ENCODE measurements around the gene EVI5.
"Not testable (repeated sequence)": the region's sequence is repeated elsewhere in the genome, so short reads cannot be mapped to it uniquely, and the experiment has no call there.

Gene EVI5

GRCh38 chr1:92778376-92778775, 6.5 kb downstream of the EVI5 start:
- Mint-ChIP-seq H3K4me3 (no peak overlapping the region), H3K36me3 (ENCODE audit: low read depth) (peaks cover 23% of the 10 kb centered on the region), H3K4me1 (peaks cover 12% of the 10 kb centered on the region), H3K27ac (no peak overlapping the region), H3K9me3 (no peaks in the 10 kb centered on the region), H3K27me3 (ENCODE audit: low read depth, poor library complexity) (no peaks in the 10 kb centered on the region)
- no peak for TF ChIP-seq CTCF (IDR thresholded peaks at IDR 0.05)
- no peak for DNase-seq

GRCh38 chr1:92774407-92774806, 10.5 kb downstream of the EVI5 start:
- Mint-ChIP-seq H3K9me3 (peaks cover 4% of the 10 kb centered on the region), H3K36me3 (ENCODE audit: low read depth) (peaks cover 26% of the 10 kb centered on the region), H3K27ac (no peak overlapping the region), H3K4me3 (no peak overlapping the region), H3K27me3 (ENCODE audit: low read depth, poor library complexity) (no peaks in the 10 kb centered on the region), H3K4me1 (no peaks in the 10 kb centered on the region)
- no peak for DNase-seq
- TF ChIP-seq CTCF (IDR thresholded peaks at IDR 0.05), result no peak

GRCh38 chr1:92773749-92774148, 11.2 kb downstream of the EVI5 start:
- peaks cover 30% of the 10 kb centered on the region for H3K36me3 Mint-ChIP-seq (ENCODE audit: low read depth)
- H3K4me3 Mint-ChIP-seq; H3K4me1 Mint-ChIP-seq; DNase-seq; H3K27me3 Mint-ChIP-seq (ENCODE audit: low read depth, poor library complexity); H3K27ac Mint-ChIP-seq; H3K9me3 Mint-ChIP-seq: not testable (repeated sequence)

- no peak for DNase-seq
- Mint-ChIP-seq H3K4me1 (no peaks in the 10 kb centered on the region), H3K4me3 (no peak overlapping the region), H3K9me3 (peaks cover 8% of the 10 kb centered on the region), H3K27ac (no peak overlapping the region), H3K27me3 (ENCODE audit: low read depth, poor library complexity) (no peaks in the 10 kb centered on the region), H3K36me3 (ENCODE audit: low read depth) (peaks cover 21% of the 10 kb centered on the region)
- TF ChIP-seq CTCF (IDR thresholded peaks at IDR 0.05), result no peak
Observed at GRCh38 chr1:92769856-92770255, 15.1 kb downstream of the EVI5 start.

GRCh38 chr1:92768915-92769314, 16.0 kb downstream of the EVI5 start:
- Mint-ChIP-seq H3K9me3 (peaks cover 8% of the 10 kb centered on the region), H3K27me3 (ENCODE audit: low read depth, poor library complexity) (no peaks in the 10 kb centered on the region), H3K36me3 (ENCODE audit: low read depth) (peaks cover 21% of the 10 kb centered on the region), H3K4me3 (no peak overlapping the region), H3K4me1 (no peaks in the 10 kb centered on the region), H3K27ac (no peak overlapping the region)
- DNase-seq, result no peak
- TF ChIP-seq CTCF (IDR thresholded peaks at IDR 0.05), result no peak

- Mint-ChIP-seq H3K27me3 (ENCODE audit: low read depth, poor library complexity) (no peaks in the 10 kb centered on the region), H3K9me3 (peaks cover 8% of the 10 kb centered on the region), H3K27ac (peak overlapping the region; percentile 33), H3K4me1 (no peaks in the 10 kb centered on the region), H3K36me3 (ENCODE audit: low read depth) (peaks cover 18% of the 10 kb centered on the region), H3K4me3 (no peak overlapping the region)
- no peak for DNase-seq
- no peak for TF ChIP-seq CTCF (IDR thresholded peaks at IDR 0.05)
Observed at GRCh38 chr1:92768296-92768695, 16.6 kb downstream of the EVI5 start.

All from nephron progenitor cell (in vitro differentiated cells).